MCF 10A (cell line): Measurements from ENCODE around the gene CCDC6. TPM values are rescaled to one million over a fixed set of nuclear protein-coding genes. Genes with fewer than 3 reads are reported as not detected.

Experiments
- BruUV-seq: library from RNA; stranded (reverse); fragments of 400-500 nt; replicated peaks from 2 replicates; lab custom pipeline; 2021; lab: Mats Ljungman, UMichigan
- CTCF ChIA-PET: fragments of 300-600 bp; sonication (Branson Sonifier 250); formaldehyde crosslinking; extraction: SDS; loops from one replicate; lab custom pipeline; 2021; ENCODE audit warnings: antibody characterized with exemption, inconsistent platforms; lab: Yijun Ruan, JAX
- POLR2A ChIA-PET: fragments of 300-600, 350-650 bp; sonication (Branson Sonifier 250); formaldehyde crosslinking; extraction: SDS; loops from one replicate; lab custom pipeline; 2020; ENCODE audit warnings: antibody characterized with exemption, inconsistent platforms; lab: Yijun Ruan, JAX
- DNase-seq: peaks from one replicate; pipeline ENCODE4 v3.0.0-alpha.2; 2018; ENCODE audit not compliant: unreplicated experiment
- H3K27ac Mint-ChIP-seq: one replicate; pipeline ENCODE4 v1.8.0; 2022; ENCODE audit warnings: mild to moderate bottlenecking, low read depth, mixed read lengths; ENCODE audit not compliant: unreplicated experiment
- H3K27me3 Mint-ChIP-seq: one replicate; pipeline ENCODE4 v1.8.0; 2022; ENCODE audit warnings: mixed read lengths; ENCODE audit not compliant: insufficient read depth, unreplicated experiment
- H3K36me3 Mint-ChIP-seq: one replicate; pipeline ENCODE4 v1.8.0; 2022; ENCODE audit warnings: mild to moderate bottlenecking, moderate library complexity, mixed read lengths; ENCODE audit not compliant: insufficient read depth, unreplicated experiment
- H3K4me1 Mint-ChIP-seq: one replicate; pipeline ENCODE4 v1.8.0; 2022; ENCODE audit warnings: mixed read lengths; ENCODE audit not compliant: insufficient read depth, unreplicated experiment
- H3K4me3 Mint-ChIP-seq: one replicate; pipeline ENCODE4 v1.8.0; 2022; ENCODE audit warnings: mild to moderate bottlenecking, moderate library complexity, mixed read lengths; ENCODE audit not compliant: unreplicated experiment
- H3K9me3 Mint-ChIP-seq: one replicate; pipeline ENCODE4 v1.8.0; 2022; ENCODE audit warnings: mixed read lengths; ENCODE audit not compliant: unreplicated experiment
- intact Hi-C: fragments of 100-400 bp; cut with micrococcal nuclease; formaldehyde crosslinking; loops from 2 replicates; pipeline ENCODE4 v1.14.1; 2022
- total RNA-seq: library from RNA; stranded (reverse); gene quantifications from 2 replicates; pipeline ENCODE4 v1.2.3, GENCODE V29; 2022
- TF ChIP-seq, protein P1 (sequence below): fragments of 200-600 bp; IDR thresholded peaks from one replicate; pipeline ENCODE4 v1.8.0; 2022; ENCODE audit warnings: antibody characterized with exemption, mild to moderate bottlenecking; ENCODE audit not compliant: unreplicated experiment

The CCDC6 gene
- total RNA-seq, 1 experiment from 2014 or later: 66.4 TPM

DNA sequence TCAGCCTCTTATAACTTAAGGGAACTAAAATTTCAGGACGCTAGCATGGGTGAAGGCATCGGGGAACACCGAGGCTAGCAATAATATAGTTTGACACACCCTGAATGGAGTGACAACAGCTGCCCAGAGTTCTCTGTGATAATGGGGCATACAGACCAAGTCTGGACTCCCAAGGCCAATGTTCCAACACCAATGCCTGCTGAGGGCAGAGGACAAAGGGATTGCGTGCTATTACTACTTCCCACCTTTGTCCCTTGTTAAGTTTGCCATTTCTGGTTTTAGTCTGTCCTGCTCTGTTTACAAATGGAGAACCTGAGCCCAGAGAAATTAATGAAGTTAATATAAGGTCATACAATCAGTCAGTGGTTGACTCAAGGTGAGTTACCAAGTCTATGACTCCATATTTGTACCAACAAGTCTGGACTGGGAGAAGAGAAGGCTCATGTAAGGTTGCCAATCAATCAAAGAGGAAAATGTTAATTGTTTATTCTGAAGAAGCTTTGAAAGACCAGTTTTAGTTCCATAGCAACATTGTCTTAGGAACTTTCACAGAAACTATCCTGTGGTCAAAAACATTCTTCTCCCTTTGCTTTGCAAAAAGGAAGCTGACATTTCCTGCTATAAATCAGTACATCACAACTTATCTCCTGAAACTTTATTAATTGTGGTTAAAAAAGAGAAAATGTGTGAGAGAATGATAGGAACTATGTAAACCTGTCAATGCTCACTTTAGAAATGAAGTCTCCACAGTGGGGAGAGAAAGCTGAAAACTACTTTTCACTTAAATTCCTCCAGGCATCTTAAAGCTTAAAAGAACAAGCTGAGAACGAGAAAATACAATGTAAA lies 74.5 kb downstream of the CCDC6 start:
- no TSS peak for BruUV-seq
- TF ChIP-seq, protein P1, sequence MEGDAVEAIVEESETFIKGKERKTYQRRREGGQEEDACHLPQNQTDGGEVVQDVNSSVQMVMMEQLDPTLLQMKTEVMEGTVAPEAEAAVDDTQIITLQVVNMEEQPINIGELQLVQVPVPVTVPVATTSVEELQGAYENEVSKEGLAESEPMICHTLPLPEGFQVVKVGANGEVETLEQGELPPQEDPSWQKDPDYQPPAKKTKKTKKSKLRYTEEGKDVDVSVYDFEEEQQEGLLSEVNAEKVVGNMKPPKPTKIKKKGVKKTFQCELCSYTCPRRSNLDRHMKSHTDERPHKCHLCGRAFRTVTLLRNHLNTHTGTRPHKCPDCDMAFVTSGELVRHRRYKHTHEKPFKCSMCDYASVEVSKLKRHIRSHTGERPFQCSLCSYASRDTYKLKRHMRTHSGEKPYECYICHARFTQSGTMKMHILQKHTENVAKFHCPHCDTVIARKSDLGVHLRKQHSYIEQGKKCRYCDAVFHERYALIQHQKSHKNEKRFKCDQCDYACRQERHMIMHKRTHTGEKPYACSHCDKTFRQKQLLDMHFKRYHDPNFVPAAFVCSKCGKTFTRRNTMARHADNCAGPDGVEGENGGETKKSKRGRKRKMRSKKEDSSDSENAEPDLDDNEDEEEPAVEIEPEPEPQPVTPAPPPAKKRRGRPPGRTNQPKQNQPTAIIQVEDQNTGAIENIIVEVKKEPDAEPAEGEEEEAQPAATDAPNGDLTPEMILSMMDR: no peak
- H3K9me3 Mint-ChIP-seq: no peaks in the 10 kb centered on the region
- DNase-seq: no peak
- intact Hi-C loops: no loop called here
- no peak overlapping the region for H3K27ac Mint-ChIP-seq
- no peaks in the 10 kb centered on the region for H3K4me1 Mint-ChIP-seq
- H3K4me3 Mint-ChIP-seq: no peak overlapping the region
- ChIA-PET CTCF (interaction anchor here (0.6 to 4.3 kb wide), 18 partner anchors 7 to 587 kb away, joined by 3 to 63 read pairs (median 4); partner anchors contain the start of genes CCDC6 and MRLN), POLR2A (interaction anchor here (1.1 kb wide), 1 partner anchor 18 kb away, joined by 3 read pairs; no protein-coding TSS in a partner anchor)
- peaks cover 18% of the 10 kb centered on the region for H3K36me3 Mint-ChIP-seq
- H3K27me3 Mint-ChIP-seq: no peaks in the 10 kb centered on the region

DNA sequence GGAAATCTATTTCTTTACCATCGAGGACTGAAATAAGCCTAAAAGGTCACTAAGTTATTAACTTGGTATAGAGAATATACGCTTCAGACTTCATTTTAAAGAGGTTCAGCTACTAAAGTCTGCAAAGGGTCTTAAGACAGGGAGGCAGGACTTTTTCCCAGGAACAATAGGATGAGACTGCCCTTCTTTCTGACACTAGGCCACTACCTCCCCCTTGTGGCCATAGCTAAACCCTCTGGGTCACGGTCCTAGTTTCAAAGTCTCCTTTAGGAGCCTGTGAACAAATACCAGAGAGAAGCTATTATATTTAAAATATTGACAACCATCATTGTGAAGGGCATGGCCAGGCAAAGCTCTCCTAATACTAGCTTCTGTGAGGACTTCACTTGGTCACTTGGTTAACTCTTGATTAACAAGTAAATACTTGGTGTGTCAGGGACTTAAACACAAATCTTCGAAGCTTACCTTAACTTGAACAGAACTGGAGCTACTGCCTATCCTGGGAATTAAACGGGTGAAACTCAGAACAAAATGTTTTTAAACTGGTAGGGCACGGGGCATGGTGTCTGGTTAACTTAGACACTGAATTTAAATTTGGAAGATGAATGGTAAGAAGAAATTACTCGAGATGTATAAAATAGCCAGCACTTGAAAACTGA lies 75.6 kb downstream of the CCDC6 start:
- H3K36me3 Mint-ChIP-seq: peaks cover 18% of the 10 kb centered on the region
- ChIA-PET POLR2A (interaction anchor here (0.6 to 1.2 kb wide), 4 partner anchors 25 to 446 kb away, joined by 3 to 6 read pairs (median 4); partner anchors contain the start of gene CCDC6), CTCF (interaction anchor here (0.6 to 4.3 kb wide), 37 partner anchors 8 to 1668 kb away, joined by 3 to 63 read pairs (median 4); partner anchors contain the start of gene CCDC6)
- TF ChIP-seq, protein P1: peak; percentile 70
- no peaks in the 10 kb centered on the region for H3K4me1 Mint-ChIP-seq
- H3K9me3 Mint-ChIP-seq: no peaks in the 10 kb centered on the region
- no peaks in the 10 kb centered on the region for H3K27me3 Mint-ChIP-seq
- intact Hi-C loops: loop anchor here (1.0 kb wide), 2 partner anchors 76 to 204 kb away; partner anchors contain the start of gene CCDC6
- peak; percentile 65 for DNase-seq
- H3K4me3 Mint-ChIP-seq: no peak overlapping the region
- H3K27ac Mint-ChIP-seq: no peak overlapping the region
- TSS peak; percentile 11 for BruUV-seq

DNA sequence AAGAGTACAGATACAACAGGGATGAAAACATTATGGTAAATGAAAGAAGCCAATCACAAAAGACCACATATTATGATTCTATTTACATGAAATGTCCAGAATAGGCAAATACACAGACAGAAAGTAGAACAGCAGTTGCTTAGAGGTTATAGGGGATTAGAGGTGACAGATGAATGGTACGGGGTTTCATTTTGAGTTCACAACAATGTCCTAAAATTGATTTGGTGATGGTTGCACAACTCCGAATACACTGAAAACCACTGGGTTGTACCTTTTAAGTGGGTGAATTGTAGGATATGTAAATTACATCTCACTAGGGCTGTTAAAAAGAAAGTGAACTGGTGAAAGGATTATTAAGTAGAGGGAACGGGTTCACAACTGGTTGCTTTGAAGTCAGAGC lies 76.8 kb downstream of the CCDC6 start:
- no peak overlapping the region for H3K27ac Mint-ChIP-seq
- DNase-seq: no peak
- H3K27me3 Mint-ChIP-seq: no peaks in the 10 kb centered on the region
- H3K36me3 Mint-ChIP-seq: peaks cover 18% of the 10 kb centered on the region
- H3K9me3 Mint-ChIP-seq: no peaks in the 10 kb centered on the region
- H3K4me1 Mint-ChIP-seq: no peaks in the 10 kb centered on the region
- TF ChIP-seq, protein P1: no peak
- intact Hi-C loops: no loop called here
- ChIA-PET POLR2A (no interaction called here), CTCF (no interaction called here)
- no TSS peak for BruUV-seq
- no peak overlapping the region for H3K4me3 Mint-ChIP-seq

DNA sequence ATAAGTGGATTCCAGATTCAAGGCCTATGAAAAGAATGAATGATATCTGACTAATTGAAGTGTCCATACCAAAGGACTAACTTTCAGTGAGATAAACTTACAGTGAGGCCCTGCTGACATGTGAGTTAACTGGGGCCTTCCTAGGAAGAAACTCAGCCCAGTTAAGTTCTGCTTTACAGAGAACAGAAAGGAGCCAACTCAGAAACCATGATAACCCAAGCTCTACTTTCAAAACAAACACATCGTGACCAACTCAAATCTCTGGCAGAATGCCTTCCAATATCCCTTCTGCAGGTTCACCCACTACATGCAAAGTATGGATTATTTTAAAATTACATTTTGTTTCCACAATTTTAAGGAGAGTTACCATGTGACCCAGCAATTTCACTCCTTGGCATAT lies 77.3 kb downstream of the CCDC6 start:
- no TSS peak for BruUV-seq
- no peak overlapping the region for H3K27ac Mint-ChIP-seq
- ChIA-PET POLR2A (no interaction called here), CTCF (interaction anchor here (0.6 to 1.0 kb wide), 7 partner anchors 64 to 518 kb away, joined by 3 read pairs; partner anchors contain the start of gene CCDC6)
- TF ChIP-seq, protein P1: no peak
- H3K27me3 Mint-ChIP-seq: no peaks in the 10 kb centered on the region
- DNase-seq: no peak
- intact Hi-C loops: no loop called here
- no peaks in the 10 kb centered on the region for H3K4me1 Mint-ChIP-seq
- peaks cover 18% of the 10 kb centered on the region for H3K36me3 Mint-ChIP-seq
- H3K4me3 Mint-ChIP-seq: no peak overlapping the region
- H3K9me3 Mint-ChIP-seq: no peaks in the 10 kb centered on the region
